Head of caudate nucleus (tissue), 42 donors: ENCODE data around the gene ALDH3B2.
"Not testable (repeated sequence)": the region's sequence is repeated elsewhere in the genome, so short reads cannot be mapped to it uniquely, and the experiment has no call there.

Experiments used
- DNase-seq, 42 donors: peaks; one replicate each; pipeline versions ENCODE4 v3.0.0 to v3.0.0-alpha.2; 2020 to 2021; ENCODE audit warnings: mixed read lengths in 7 of 42
- intact Hi-C: fragments of 100-400 bp; cut with DNase I; formaldehyde crosslinking; loops from one replicate; pipeline ENCODE4 v1.15.0; 2022

Gene ALDH3B2

DNA sequence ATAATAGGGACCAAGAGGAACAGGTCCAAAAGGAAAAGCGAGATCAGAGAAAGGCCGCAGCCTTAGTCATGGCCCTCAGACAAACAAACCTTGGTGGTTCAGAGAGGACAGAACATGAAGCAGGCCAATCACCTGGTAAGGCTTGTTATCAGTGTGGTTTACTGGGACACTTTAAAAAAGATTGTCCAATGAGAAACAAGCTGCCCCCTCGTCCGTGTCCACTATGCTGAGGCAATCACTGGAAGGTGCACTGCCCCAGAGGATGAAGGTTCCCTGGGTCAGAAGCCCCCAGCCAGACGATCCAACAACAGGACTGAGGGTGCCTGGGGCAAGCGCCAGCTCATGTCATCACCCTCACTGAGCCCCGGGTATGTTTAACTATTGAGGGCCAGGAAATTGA lies 51.5 kb downstream of the ALDH3B2 start:
- intact Hi-C loops: not testable (repeated sequence)

DNA sequence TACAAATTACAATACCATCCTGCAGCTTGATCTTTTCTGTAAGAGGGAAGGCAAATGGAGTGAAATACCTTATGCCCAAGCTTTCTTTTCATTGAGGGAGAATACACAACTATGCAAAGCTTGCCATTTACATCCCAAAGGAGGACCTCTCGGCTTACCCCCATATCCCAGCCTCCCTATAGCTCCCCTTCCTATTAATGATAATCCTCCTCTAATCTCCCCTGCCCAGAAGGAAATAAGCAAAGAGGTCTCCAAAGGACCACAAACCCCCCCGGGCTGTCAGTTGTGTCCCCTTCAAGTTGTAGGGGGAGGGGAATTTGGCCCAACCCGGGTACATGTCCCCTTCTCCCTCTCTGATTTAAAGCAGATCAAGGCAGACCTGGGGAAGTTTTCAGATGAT lies 52.5 kb downstream of the ALDH3B2 start:
- intact Hi-C loops, DNase-seq: not testable (repeated sequence)

More for the DNA sequence above, 51.5 kb downstream of the ALDH3B2 start:
- DNase-seq: not testable (repeated sequence)

DNA sequence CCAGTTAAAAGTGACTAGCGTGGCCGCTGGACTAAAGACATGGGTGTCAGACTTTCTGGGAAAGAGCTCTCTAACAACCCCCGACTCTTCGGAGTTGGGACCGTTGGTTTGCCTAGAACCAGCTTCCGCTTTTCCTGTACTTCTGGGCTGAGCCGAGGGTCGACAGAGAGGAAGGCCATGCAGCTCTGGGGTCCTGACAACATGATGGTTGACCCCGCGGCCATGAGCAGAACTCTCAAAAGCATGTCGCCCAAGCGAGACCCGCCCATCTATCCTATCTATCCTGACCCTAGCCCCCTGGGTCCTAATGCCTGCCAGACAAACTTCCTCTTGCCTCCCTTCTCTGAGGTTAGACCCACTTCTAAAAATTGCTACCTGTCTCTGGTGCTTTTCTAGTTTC lies 53.8 kb downstream of the ALDH3B2 start:
- DNase-seq: peak in 1 of 42 donors; percentile 0
- intact Hi-C loops: not testable (repeated sequence)

DNA sequence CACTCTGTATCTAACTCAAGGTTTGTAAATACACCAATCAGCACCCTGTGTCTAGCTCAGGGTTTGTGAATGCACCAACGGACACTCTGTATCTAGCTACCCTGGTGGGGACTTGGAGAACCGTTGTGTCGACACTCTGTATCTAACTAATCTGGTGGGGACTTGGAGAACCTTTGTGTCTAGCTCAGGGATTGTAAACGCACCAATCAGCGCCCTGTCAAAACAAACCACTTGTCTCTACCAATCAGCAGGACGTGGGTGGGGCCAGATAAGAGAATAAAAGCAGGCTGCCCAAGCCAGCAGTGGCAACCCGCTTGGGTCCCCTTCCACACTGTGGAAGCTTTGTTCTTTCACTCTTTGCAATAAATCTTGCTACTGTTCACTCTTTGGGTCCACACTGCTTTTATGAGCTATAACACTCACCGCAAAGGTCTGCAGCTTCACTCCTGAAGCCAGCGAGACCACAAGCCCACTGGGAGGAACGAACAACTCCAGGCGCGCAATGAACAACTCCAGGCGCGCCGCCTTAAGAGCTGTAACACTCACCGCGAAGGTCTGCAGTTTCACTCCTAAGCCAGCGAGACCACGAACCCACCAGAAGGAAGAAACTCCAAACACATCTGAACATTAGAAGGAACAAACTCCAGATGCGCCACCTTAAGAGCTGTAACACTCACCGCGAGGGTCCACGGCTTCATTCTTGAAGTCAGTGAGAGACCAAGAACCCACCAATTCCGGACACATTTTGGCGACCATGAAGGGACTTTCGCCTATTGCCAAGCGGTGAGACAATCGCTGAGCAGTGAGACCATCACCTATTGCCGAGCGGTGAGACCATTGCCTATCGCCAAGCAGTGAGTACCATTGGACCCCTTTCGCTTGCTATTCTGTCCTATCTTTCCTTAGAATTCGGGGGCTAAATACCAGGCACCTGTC lies 54.5 kb downstream of the ALDH3B2 start:
- intact Hi-C loops, DNase-seq: not testable (repeated sequence)

DNA sequence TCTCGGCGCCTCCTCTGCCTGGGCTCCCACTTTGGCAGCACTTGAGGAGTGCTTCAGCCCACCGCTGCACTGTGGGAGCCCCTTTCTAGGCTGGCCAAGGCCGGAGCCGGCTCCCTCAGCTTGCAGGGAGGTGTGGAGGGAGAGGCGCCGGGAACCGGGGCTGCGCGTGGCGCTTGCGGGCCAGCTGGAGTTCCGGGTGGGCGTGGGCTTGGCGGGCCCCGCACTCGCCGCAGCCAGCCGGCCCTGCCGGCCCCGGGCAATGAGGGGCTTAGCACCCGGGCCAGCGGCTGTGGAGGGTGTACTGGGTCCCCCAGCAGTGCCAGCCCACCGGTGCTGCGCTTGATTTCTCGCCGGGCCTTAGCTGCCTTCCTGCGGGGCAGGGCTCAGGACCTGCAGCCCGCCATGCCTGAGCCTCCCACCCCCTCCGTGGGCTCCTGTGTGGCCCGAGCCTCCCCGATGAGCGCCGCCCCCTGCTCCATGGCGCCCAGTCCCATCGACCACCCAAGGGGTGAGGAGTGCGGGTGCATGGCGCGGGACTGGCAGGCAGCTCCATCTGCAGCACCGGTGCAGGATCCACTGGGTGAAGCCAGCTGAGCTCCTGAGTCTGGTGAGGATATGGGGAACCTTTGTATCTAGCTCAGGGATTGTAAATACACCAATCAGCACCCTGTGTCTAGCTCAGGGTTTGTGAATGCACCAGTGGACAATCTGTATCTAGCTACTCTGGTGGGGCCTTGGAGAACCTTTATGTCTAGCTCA lies 55.3 kb downstream of the ALDH3B2 start:
- intact Hi-C loops: not testable (repeated sequence)

DNA sequence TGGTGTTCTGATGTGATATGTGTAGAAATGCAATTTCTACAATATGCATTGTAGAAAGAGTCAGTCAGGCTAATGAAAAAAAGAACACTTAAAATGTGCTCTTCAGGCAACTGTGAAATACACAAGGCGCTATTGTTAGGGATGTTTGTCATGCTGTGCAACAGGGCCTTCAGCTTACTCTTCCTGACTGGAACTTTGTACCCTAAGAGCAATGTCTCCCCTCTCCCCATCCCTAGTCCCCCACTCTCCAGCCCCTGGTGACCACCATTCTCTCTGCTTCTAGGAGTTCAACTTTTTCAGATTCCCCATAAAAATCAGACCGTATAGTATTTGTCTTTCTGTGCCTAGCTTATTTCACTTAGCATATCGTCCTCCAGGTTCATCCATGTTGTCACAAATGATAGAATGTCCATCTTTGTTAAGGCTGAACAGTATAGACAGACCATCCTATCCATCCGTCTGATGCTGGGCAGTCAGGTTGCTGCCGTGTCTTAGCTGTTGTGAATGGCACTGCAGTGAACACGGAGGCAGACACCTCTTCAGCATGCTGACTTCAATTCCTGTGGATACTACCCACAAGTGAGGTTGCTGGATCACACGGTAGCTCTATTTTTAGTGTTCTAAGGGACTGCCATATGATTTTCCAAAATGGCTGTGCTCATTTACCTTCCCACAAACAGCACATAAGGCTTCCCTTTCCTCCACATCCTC lies 57.0 kb downstream of the ALDH3B2 start:
- intact Hi-C loops: no loop called here
- peak in 6 of 42 donors; percentile 6 to 41 (median 32) for DNase-seq

More for the DNA sequence above, 55.3 kb downstream of the ALDH3B2 start:
- peak in 1 of 42 donors; percentile 4 for DNase-seq

DNA sequence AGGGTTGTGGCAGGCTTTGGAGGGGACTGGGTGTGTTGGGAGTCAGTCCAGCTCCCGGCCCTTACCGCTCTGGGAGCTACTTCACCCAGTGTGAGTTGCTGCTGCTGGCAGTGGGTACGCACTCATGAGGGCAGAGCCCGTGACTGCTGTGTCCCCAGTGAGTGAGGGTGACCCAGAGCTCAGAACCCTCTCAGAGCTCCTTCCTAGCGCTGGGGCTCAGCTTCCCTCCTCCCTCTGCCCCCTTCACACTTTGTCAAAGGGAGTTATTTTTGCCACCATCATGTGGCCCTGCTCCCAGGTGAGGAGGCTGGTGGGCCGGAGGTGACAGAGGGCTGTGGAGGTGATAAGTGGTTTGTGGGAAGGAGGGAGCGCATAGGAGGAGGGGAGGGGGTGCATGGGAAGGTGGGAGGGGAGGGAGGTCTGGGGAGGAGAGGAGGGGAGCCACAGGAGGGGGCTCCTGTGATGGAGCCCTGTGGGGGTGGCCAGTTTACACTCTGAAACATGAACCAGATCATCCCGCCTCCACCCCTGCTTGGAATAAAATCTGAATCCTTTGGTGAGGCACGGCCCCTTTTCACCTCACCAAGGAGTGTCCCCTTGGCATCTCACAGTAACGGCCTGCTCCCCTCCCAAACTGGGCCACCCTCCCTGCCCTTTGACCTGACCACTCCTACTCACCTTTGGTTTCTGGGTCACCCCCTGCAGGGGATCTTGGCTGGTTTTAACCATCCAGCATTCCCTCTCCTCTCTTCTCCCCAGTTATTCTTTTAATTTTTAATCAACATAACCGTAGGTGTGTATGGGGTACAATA lies 57.8 kb downstream of the ALDH3B2 start:
- DNase-seq: peak in 15 of 42 donors; percentile 27 to 78 (median 49)
- intact Hi-C loops: no loop called here

DNA sequence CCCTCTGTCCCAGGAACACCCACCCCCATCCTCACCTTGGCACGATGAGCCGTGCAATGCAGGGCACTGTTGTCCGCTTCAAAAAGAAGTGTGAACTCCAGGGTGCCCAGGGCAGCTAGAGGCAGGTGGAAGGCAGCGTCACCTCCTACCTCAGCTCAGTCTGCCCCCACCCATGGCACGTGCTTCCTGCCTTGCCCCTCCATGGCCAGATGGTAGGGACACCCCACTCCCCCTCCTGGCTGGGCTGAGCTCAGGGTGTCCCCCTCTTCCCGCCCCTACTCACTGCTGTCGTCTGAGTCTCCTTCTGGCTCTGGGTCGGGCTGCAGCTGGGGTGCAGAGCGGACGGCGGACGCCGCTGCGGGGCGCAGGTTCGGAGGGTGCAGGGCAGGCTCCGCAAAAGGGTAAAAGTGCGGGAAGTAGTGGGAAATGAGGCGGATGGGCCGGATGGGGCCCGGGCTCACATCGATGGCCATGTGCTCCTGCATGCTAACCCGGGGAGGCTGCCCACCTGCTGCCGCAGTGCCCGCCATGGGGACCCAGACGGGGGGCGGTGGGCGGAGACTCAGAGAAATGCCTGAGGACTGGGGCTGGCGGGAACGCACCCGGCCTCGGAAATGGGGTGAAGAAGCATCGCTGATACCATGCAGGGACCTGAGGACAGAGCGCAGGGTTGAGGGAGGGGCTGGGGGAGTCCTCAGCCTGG lies 58.5 kb downstream of the ALDH3B2 start:
- intact Hi-C loops: no loop called here

DNA sequence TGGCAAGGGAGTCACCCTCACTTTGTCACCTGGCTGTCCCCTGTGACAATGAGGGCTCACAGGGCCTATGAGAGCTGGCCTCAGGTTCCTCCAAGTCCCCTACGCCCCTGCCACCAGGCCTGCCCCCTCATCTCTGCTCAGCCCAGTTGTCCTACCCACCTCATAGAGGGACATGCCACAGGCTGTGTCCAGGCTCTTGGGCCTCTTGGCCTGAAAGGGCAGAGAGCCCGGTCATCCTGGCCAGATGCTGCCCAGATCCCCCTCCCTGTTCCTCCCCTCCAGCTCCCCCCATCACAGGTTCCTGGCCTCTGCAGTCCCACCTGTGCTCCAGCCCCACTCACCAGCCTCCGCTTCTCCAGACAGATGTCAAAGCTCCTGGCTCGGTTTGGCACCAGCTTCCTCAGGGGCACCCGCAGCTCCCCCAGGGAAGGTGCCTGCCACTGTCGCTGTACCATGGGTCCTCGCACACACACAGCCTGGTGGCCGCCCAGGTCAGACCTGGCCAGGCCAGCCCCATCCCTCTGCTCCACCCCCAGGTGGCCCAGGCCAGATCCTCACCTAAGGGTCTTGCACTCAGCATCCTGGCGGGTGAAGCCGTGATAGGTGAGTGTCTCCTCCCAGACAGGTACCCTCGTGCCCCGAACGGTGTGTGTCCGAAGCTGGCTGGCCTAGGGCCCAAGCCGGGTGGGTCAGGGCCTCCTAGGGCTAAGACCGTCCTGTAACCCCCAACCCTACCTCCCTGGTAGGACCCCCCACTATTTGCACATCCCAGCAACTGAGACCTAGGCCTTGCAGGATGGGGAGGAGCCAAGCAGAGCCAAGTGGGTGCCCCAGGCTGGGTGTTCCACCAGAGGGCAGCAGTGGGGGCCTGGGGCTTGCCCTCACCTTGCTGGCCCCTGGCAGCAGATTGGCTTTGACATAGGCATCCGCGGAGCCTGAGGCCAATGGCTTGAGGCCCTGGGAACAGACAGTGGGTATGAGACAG lies 59.4 kb downstream of the ALDH3B2 start:
- intact Hi-C loops: no loop called here
- DNase-seq: peak in 2 of 42 donors; percentile 25 to 42

More for the DNA sequence above, 58.5 kb downstream of the ALDH3B2 start:
- peak in 1 of 42 donors; percentile 4 for DNase-seq

DNA sequence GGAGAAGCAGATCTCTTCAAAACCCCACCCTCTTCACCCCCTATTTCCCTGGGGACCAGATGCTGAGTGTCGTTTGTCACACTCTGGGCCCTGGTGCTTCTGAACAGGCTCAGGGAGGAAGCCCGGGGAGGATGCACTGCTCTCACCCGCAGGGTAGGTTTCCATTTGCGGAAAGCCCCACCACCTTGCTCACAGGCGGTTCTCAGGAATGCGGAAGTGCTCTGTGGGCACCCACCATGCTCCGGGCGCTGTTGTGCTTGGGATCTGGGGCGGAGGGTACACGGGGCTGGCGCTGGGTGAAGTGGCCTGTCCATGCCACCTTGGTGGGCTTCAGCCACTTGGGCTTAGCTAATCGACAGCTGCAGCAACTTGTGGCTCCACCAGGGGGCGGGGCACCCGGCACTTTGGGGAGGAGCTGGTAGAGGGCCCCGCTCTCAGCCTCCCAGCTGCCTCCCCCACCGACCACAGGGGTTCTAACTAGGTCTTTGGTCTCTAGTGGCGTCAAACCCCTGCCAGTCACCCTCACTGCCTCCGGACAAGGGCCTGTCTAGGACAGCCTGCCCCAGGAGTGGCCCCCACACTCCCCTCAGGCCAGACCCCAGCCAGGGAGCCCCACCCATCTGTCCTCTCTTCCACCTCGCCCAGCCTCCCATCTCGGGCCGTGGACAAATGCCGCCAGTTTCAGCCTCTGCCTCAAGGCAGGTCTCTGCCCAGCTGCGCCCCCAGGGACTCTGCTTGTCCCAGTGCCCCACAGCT lies 60.3 kb downstream of the ALDH3B2 start:
- DNase-seq: peak in 34 of 42 donors; percentile 39 to 80 (median 58)
- intact Hi-C loops: no loop called here

DNA sequence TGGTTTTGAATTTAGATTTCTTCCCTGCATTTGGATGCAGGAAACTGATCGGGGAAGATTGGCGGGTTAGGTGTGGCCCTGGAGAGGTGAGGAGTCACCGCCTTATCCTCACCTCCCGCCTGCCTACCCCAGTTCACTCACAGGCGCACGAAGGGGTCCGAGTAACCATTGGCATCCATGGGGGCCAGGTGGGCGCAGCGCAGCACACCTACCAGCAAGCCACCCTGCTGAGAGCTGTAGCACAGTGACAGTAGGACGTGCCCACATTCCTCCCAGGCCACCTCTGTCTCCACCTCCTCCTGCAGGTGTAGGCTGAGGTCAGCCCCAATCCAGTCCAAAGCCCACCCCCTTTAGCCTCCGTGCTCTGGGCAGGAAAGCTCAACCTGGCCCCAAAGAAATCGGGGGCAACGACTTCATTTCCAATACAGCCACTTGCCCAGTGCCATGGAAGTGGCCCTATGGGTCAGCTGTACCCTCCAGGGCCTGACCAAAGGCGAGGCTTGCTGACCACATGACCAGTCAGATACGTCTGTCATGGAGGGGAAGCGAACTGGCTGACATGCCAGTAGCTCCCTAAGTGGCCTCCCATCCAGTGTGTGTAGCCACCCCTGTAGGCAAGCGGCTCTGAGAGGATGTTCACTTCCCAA lies 61.0 kb downstream of the ALDH3B2 start:
- intact Hi-C loops: no loop called here
- no peak for DNase-seq

DNA sequence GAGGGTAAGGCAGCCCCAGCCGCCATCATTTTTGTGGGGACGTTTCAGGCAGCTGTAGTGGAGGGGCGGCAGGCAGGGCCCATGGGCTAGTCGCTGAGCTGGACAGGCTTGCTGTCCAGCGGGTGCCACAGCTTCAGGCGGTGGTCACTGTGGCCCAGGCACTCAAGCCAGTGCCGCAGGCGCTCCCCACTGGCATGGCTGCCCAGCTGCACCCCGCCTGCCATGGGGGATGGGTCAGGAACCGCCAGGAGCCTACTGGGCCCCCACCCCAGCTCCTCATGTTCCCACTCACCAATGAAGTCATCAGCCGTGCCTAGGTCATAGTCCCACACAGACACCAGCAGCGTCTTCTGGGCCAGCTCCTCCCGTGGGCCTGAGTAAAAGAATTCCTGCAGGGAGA lies 61.7 kb downstream of the ALDH3B2 start:
- no peak for DNase-seq
- intact Hi-C loops: no loop called here
